Astrocyte (in vitro differentiated cells and primary cell): ENCODE results near the gene ZDHHC14. TPM values are rescaled to one million over a fixed set of nuclear protein-coding genes. Genes with fewer than 3 reads are reported as not detected.

Source experiments
- DNase-seq: peaks from one replicate; pipeline ENCODE4 v3.0.0-alpha.2; 2010; ENCODE audit warnings: low read depth
- FAIRE-seq: peaks from 2 replicates; lab custom pipeline; 2011; peaks lifted over from hg19 to GRCh38; lab: Jason Lieb, UNC
- H2AFZ ChIP-seq: 2 replicates; pipeline ENCODE4 v1.6.0; 2012; ENCODE audit warnings: low read depth, low read length, inconsistent platforms
- H3K27ac ChIP-seq: 2 replicates; pipeline ENCODE4 v1.5.1; 2011; ENCODE audit warnings: low read depth, low read length, inconsistent platforms
- H3K27me3 ChIP-seq: 2 replicates; pipeline ENCODE4 v1.6.0; 2011; ENCODE audit warnings: low read length, inconsistent platforms; ENCODE audit not compliant: insufficient read depth
- H3K36me3 ChIP-seq: 2 replicates; pipeline ENCODE4 v1.5.1; 2011; ENCODE audit warnings: low read length, inconsistent platforms; ENCODE audit not compliant: insufficient read depth
- H3K4me1 ChIP-seq: 2 replicates; pipeline ENCODE4 v1.5.1; 2011; ENCODE audit warnings: low read length, inconsistent platforms; ENCODE audit not compliant: insufficient read depth
- H3K4me2 ChIP-seq: 2 replicates; pipeline ENCODE4 v1.6.0; 2012; ENCODE audit warnings: low read length, inconsistent platforms
- H3K4me3 ChIP-seq: 2 replicates; pipeline ENCODE4 v1.5.1; 2011; ENCODE audit warnings: low read depth, mild to moderate bottlenecking, low read length, inconsistent platforms; ENCODE audit not compliant: insufficient read depth
- H3K79me2 ChIP-seq: 2 replicates; pipeline ENCODE4 v1.6.0; 2012; ENCODE audit warnings: mild to moderate bottlenecking, low read length, inconsistent platforms; ENCODE audit not compliant: insufficient read depth
- H3K9ac ChIP-seq: 2 replicates; pipeline ENCODE4 v1.6.0; 2012; ENCODE audit warnings: mild to moderate bottlenecking, low read length, inconsistent platforms
- H3K9me3 ChIP-seq: 2 replicates; pipeline ENCODE4 v1.5.1; 2012; ENCODE audit warnings: low read depth, mild to moderate bottlenecking, low read length, inconsistent platforms; ENCODE audit not compliant: insufficient read depth
- H4K20me1 ChIP-seq: 2 replicates; pipeline ENCODE4 v1.6.0; 2012; ENCODE audit warnings: low read length, inconsistent platforms; ENCODE audit not compliant: insufficient read depth
- H3K27ac Mint-ChIP-seq: one replicate; pipeline ENCODE4 v1.8.0; 2021; ENCODE audit warnings: mild to moderate bottlenecking, mixed read lengths; ENCODE audit not compliant: unreplicated experiment
- H3K27me3 Mint-ChIP-seq: one replicate; pipeline ENCODE4 v1.8.0; 2021; ENCODE audit warnings: low read depth, mixed read lengths; ENCODE audit not compliant: unreplicated experiment
- H3K36me3 Mint-ChIP-seq: one replicate; pipeline ENCODE4 v1.8.0; 2021; ENCODE audit warnings: low read depth, mixed read lengths; ENCODE audit not compliant: unreplicated experiment
- H3K4me1 Mint-ChIP-seq: one replicate; pipeline ENCODE4 v1.8.0; 2021; ENCODE audit warnings: low read depth, mixed read lengths; ENCODE audit not compliant: unreplicated experiment
- H3K4me3 Mint-ChIP-seq: one replicate; pipeline ENCODE4 v1.8.0; 2021; ENCODE audit warnings: mild to moderate bottlenecking, moderate library complexity, mixed read lengths; ENCODE audit not compliant: unreplicated experiment
- H3K9me3 Mint-ChIP-seq: one replicate; pipeline ENCODE4 v1.8.0; 2021; ENCODE audit warnings: mild to moderate bottlenecking, mixed read lengths; ENCODE audit not compliant: unreplicated experiment
- EZH2 ChIP-seq: IDR thresholded peaks from 2 replicates; pipeline ENCODE4 v1.6.1; 2012; ENCODE audit warnings: mild to moderate bottlenecking, low read length, inconsistent platforms; ENCODE audit not compliant: insufficient read depth
- total RNA-seq: library from RNA; stranded (reverse); gene quantifications from 2 replicates; pipeline ENCODE4 v1.2.1, GENCODE V29; 2021
- TF ChIP-seq, protein P1 (sequence below): IDR thresholded peaks from 2 replicates; pipeline ENCODE4 v1.5.1; 2011; ENCODE audit warnings: low read depth, mild to moderate bottlenecking, inconsistent platforms, low read length, moderate library complexity; ENCODE audit not compliant: insufficient read depth

Gene ZDHHC14
- total RNA-seq, 1 donor from 2014 or later: 7.2 TPM

GRCh38 chr6:157708933-157709332 lies 327.9 kb downstream of the ZDHHC14 start:
- H3K27ac Mint-ChIP-seq: no peak overlapping the region
- Histone ChIP-seq H4K20me1 (no peaks in the 10 kb centered on the region), H3K4me2 (no peak overlapping the region), H3K4me3 (no peak overlapping the region), H3K4me1 (peaks cover 2% of the 10 kb centered on the region), H3K36me3 (no peaks in the 10 kb centered on the region), H3K9me3 (no peaks in the 10 kb centered on the region), H3K9ac (no peak overlapping the region), H3K27ac (no peak overlapping the region), H2AFZ (no peak overlapping the region), H3K79me2 (no peaks in the 10 kb centered on the region), H3K27me3 (no peaks in the 10 kb centered on the region)
- TF ChIP-seq EZH2: no peak
- TF ChIP-seq, protein P1, sequence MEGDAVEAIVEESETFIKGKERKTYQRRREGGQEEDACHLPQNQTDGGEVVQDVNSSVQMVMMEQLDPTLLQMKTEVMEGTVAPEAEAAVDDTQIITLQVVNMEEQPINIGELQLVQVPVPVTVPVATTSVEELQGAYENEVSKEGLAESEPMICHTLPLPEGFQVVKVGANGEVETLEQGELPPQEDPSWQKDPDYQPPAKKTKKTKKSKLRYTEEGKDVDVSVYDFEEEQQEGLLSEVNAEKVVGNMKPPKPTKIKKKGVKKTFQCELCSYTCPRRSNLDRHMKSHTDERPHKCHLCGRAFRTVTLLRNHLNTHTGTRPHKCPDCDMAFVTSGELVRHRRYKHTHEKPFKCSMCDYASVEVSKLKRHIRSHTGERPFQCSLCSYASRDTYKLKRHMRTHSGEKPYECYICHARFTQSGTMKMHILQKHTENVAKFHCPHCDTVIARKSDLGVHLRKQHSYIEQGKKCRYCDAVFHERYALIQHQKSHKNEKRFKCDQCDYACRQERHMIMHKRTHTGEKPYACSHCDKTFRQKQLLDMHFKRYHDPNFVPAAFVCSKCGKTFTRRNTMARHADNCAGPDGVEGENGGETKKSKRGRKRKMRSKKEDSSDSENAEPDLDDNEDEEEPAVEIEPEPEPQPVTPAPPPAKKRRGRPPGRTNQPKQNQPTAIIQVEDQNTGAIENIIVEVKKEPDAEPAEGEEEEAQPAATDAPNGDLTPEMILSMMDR: no peak
- FAIRE-seq: no peak
- peaks cover 3% of the 10 kb centered on the region for H3K9me3 Mint-ChIP-seq
- no peak for DNase-seq
- H3K4me1 Mint-ChIP-seq: no peaks in the 10 kb centered on the region
- no peaks in the 10 kb centered on the region for H3K36me3 Mint-ChIP-seq
- H3K4me3 Mint-ChIP-seq: no peak overlapping the region
- peaks cover 29% of the 10 kb centered on the region for H3K27me3 Mint-ChIP-seq

GRCh38 chr6:157709555-157709954 lies 328.6 kb downstream of the ZDHHC14 start:
- Histone ChIP-seq H3K79me2 (no peaks in the 10 kb centered on the region), H3K27ac (no peak overlapping the region), H3K27me3 (no peaks in the 10 kb centered on the region), H3K9me3 (no peaks in the 10 kb centered on the region), H3K4me3 (no peak overlapping the region), H3K4me2 (no peak overlapping the region), H3K36me3 (no peaks in the 10 kb centered on the region), H4K20me1 (no peaks in the 10 kb centered on the region), H2AFZ (no peak overlapping the region), H3K4me1 (peaks cover 4% of the 10 kb centered on the region), H3K9ac (no peak overlapping the region)
- no peak for FAIRE-seq
- Mint-ChIP-seq H3K4me1 (no peaks in the 10 kb centered on the region), H3K9me3 (peaks cover 3% of the 10 kb centered on the region), H3K27me3 (peaks cover 28% of the 10 kb centered on the region), H3K4me3 (no peak overlapping the region), H3K36me3 (no peaks in the 10 kb centered on the region), H3K27ac (no peak overlapping the region)
- TF ChIP-seq, protein P1: no peak
- no peak for TF ChIP-seq EZH2
- DNase-seq: no peak

GRCh38 chr6:157710604-157711003 lies 329.6 kb downstream of the ZDHHC14 start:
- no peak overlapping the region for H3K9ac ChIP-seq
- H3K27ac Mint-ChIP-seq: no peak overlapping the region
- FAIRE-seq: no peak
- H4K20me1 ChIP-seq: no peaks in the 10 kb centered on the region
- no peaks in the 10 kb centered on the region for H3K9me3 ChIP-seq
- no peaks in the 10 kb centered on the region for H3K36me3 Mint-ChIP-seq
- TF ChIP-seq EZH2: no peak
- TF ChIP-seq, protein P1: no peak
- H3K4me1 ChIP-seq: peaks cover 4% of the 10 kb centered on the region
- DNase-seq: no peak
- H3K27me3 Mint-ChIP-seq: peaks cover 30% of the 10 kb centered on the region
- no peaks in the 10 kb centered on the region for H3K36me3 ChIP-seq
- no peaks in the 10 kb centered on the region for H3K4me1 Mint-ChIP-seq
- no peak overlapping the region for H3K27ac ChIP-seq
- H3K4me3 Mint-ChIP-seq: no peak overlapping the region
- H3K4me3 ChIP-seq: no peak overlapping the region
- H3K27me3 ChIP-seq: no peaks in the 10 kb centered on the region
- no peaks in the 10 kb centered on the region for H3K79me2 ChIP-seq
- H2AFZ ChIP-seq: no peak overlapping the region
- H3K9me3 Mint-ChIP-seq: no peaks in the 10 kb centered on the region
- H3K4me2 ChIP-seq: no peak overlapping the region
